ENCODE results near the gene GMEB2. TPM values are rescaled to one million over a fixed set of nuclear protein-coding genes. Genes with fewer than 3 reads are reported as not detected.
"Not testable (repeated sequence)": the region's sequence is repeated elsewhere in the genome, so short reads cannot be mapped to it uniquely, and the experiment has no call there.

Gene GMEB2
- total RNA-seq, 3 donors from 2014 or later (not counting 1 experiment from before 2014, with no cell fraction given): 11.7 to 15.1 (median 14.6) TPM

- Histone ChIP-seq H3K4me1 (ENCODE audit: control insufficient read depth, insufficient read depth, low read length) (no peaks in the 10 kb centered on the region), H3K27ac (ENCODE audit: low read length) (no peak overlapping the region), H3K27me3 (ENCODE audit: control insufficient read depth, insufficient read depth, low read length) (no peaks in the 10 kb centered on the region), H3K9me3 (ENCODE audit: control insufficient read depth, insufficient read depth, low read length) (no peaks in the 10 kb centered on the region), H3K4me3 (ENCODE audit: low read length) (no peak overlapping the region), H3K36me3 (ENCODE audit: control insufficient read depth, insufficient read depth, low read length) (peaks cover 8% of the 10 kb centered on the region)
- intact Hi-C loops (cut with micrococcal nuclease): no loop called here
- H3K36me3 Mint-ChIP-seq: no peaks in the 10 kb centered on the region
- no peaks in the 10 kb centered on the region for H3K9me3 Mint-ChIP-seq
- TF ChIP-seq CTCF (IDR thresholded peaks at IDR 0.05): no peak
- no peak for DNase-seq
- no peak overlapping the region for H3K27ac Mint-ChIP-seq
- WGBS (ENCODE audit: insufficient coverage): 99% methylated on average over 10 of the region's 10 CpGs
- H3K4me1 Mint-ChIP-seq: no peaks in the 10 kb centered on the region
- no peak for ATAC-seq
- no peak overlapping the region for H3K4me3 Mint-ChIP-seq
- no peaks in the 10 kb centered on the region for H3K27me3 Mint-ChIP-seq (ENCODE audit: low read depth in 2 of 2)
Measured at GRCh38 chr20:63672666-63673065, 45.8 kb upstream of the GMEB2 start.

GRCh38 chr20:63671695-63672094 is 44.8 kb upstream of the GMEB2 start:
- H3K27ac ChIP-seq (ENCODE audit: low read length); H3K36me3 Mint-ChIP-seq; ATAC-seq; intact Hi-C loops (cut with micrococcal nuclease); DNase-seq; H3K4me1 Mint-ChIP-seq; H3K9me3 Mint-ChIP-seq; H3K4me3 ChIP-seq (ENCODE audit: low read length); H3K4me1 ChIP-seq (ENCODE audit: control insufficient read depth, insufficient read depth, low read length); H3K27me3 ChIP-seq (ENCODE audit: control insufficient read depth, insufficient read depth, low read length); H3K4me3 Mint-ChIP-seq; H3K27ac Mint-ChIP-seq; H3K9me3 ChIP-seq (ENCODE audit: control insufficient read depth, insufficient read depth, low read length); H3K27me3 Mint-ChIP-seq (ENCODE audit: low read depth in 2 of 2): not testable (repeated sequence)
- 98% methylated on average over 12 of the region's 12 CpGs for WGBS (ENCODE audit: insufficient coverage)
- peaks cover 14% of the 10 kb centered on the region for H3K36me3 ChIP-seq (ENCODE audit: control insufficient read depth, insufficient read depth, low read length)

GRCh38 chr20:63668351-63668750 is 41.5 kb upstream of the GMEB2 start:
- intact Hi-C loops (cut with micrococcal nuclease): no loop called here
- Histone ChIP-seq H3K9me3 (ENCODE audit: control insufficient read depth, insufficient read depth, low read length) (no peaks in the 10 kb centered on the region), H3K27ac (ENCODE audit: low read length) (no peak overlapping the region), H3K27me3 (ENCODE audit: control insufficient read depth, insufficient read depth, low read length) (no peaks in the 10 kb centered on the region), H3K4me3 (ENCODE audit: low read length) (no peak overlapping the region), H3K4me1 (ENCODE audit: control insufficient read depth, insufficient read depth, low read length) (no peaks in the 10 kb centered on the region), H3K36me3 (ENCODE audit: control insufficient read depth, insufficient read depth, low read length) (peaks cover 15% of the 10 kb centered on the region)
- Mint-ChIP-seq H3K27ac (no peak overlapping the region), H3K27me3 (ENCODE audit: low read depth in 2 of 2) (no peaks in the 10 kb centered on the region), H3K36me3 (no peaks in the 10 kb centered on the region), H3K4me1 (no peaks in the 10 kb centered on the region), H3K4me3 (no peak overlapping the region), H3K9me3 (no peaks in the 10 kb centered on the region)
- ATAC-seq (no peak), DNase-seq (no peak)
- 97% methylated on average over 11 of the region's 11 CpGs for WGBS (ENCODE audit: insufficient coverage)
- TF ChIP-seq CTCF (IDR thresholded peaks at IDR 0.05): no peak

GRCh38 chr20:63667858-63668257 is 41.0 kb upstream of the GMEB2 start:
- Mint-ChIP-seq H3K27ac (no peak overlapping the region), H3K27me3 (ENCODE audit: low read depth in 2 of 2) (no peaks in the 10 kb centered on the region), H3K4me1 (no peaks in the 10 kb centered on the region), H3K9me3 (no peaks in the 10 kb centered on the region), H3K4me3 (no peak overlapping the region), H3K36me3 (no peaks in the 10 kb centered on the region)
- Histone ChIP-seq H3K27ac (ENCODE audit: low read length) (no peak overlapping the region), H3K4me3 (ENCODE audit: low read length) (no peak overlapping the region), H3K4me1 (ENCODE audit: control insufficient read depth, insufficient read depth, low read length) (no peaks in the 10 kb centered on the region), H3K9me3 (ENCODE audit: control insufficient read depth, insufficient read depth, low read length) (no peaks in the 10 kb centered on the region), H3K27me3 (ENCODE audit: control insufficient read depth, insufficient read depth, low read length) (no peaks in the 10 kb centered on the region), H3K36me3 (ENCODE audit: control insufficient read depth, insufficient read depth, low read length) (peaks cover 15% of the 10 kb centered on the region)
- DNase-seq (no peak), ATAC-seq (no peak)
- intact Hi-C loops (cut with micrococcal nuclease): no loop called here
- WGBS (ENCODE audit: insufficient coverage): 96% methylated on average over 16 of the region's 16 CpGs
- TF ChIP-seq CTCF (IDR thresholded peaks at IDR 0.05): no peak

Measured in natural killer cell (primary cell).